Neural cell (in vitro differentiated cells): ENCODE measurements around the gene ZNF311. TPM values are rescaled to one million over a fixed set of nuclear protein-coding genes. Genes with fewer than 3 reads are reported as not detected.

Experiments used
- H2AFZ ChIP-seq: fragments of 200-600, 300-800 bp; sonication (generic), shearing (Covaris generic); 2 replicates; pipeline ENCODE4 v1.6.0; 2014; ENCODE audit warnings: low read depth, mild to moderate bottlenecking, antibody characterized with exemption, low read length, moderate library complexity
- H3F3A ChIP-seq: fragments of 200-600 bp; shearing (Covaris generic); 2 replicates; pipeline ENCODE4 v1.6.1; 2016; ENCODE audit warnings: mild to moderate bottlenecking, moderate library complexity, mixed read lengths, antibody characterized with exemption, low read length; ENCODE audit not compliant: insufficient read depth, poor library complexity, severe bottlenecking
- H3K27ac ChIP-seq: fragments of 200-600, 300-800 bp; sonication (generic), shearing (Covaris generic); 2 replicates; pipeline ENCODE4 v1.5.1; 2014; ENCODE audit warnings: mild to moderate bottlenecking, low read length, moderate library complexity
- H3K27me3 ChIP-seq: fragments of 300-800, 200-600 bp; sonication (generic), shearing (Covaris generic); 2 replicates; pipeline ENCODE4 v1.6.0; 2014; ENCODE audit warnings: mild to moderate bottlenecking, low read depth, low read length, moderate library complexity; ENCODE audit not compliant: insufficient read depth
- H3K36me3 ChIP-seq: fragments of 300-800, 200-600 bp; sonication (generic), shearing (Covaris generic); 2 replicates; pipeline ENCODE4 v1.5.1; 2014; ENCODE audit warnings: mild to moderate bottlenecking, antibody characterized with exemption, low read length, moderate library complexity; ENCODE audit not compliant: insufficient read depth
- H3K4me2 ChIP-seq: fragments of 300-800, 200-600 bp; sonication (generic), shearing (Covaris generic); 2 replicates; pipeline ENCODE4 v1.6.0; 2014; ENCODE audit warnings: mild to moderate bottlenecking, low read length
- H3K4me3 ChIP-seq: fragments of 300-800, 200-600 bp; sonication (generic), shearing (Covaris generic); 2 replicates; pipeline ENCODE4 v1.5.1; 2014; ENCODE audit warnings: mild to moderate bottlenecking, low read length, moderate library complexity
- H3K79me2 ChIP-seq: fragments of 200-600 bp; shearing (Covaris generic); replicated peaks from 2 replicates; pipeline ENCODE4 v1.6.0; 2014; ENCODE audit warnings: mild to moderate bottlenecking, low read length, moderate library complexity; ENCODE audit not compliant: insufficient read depth
- H3K9ac ChIP-seq: fragments of 300-800, 200-600 bp; sonication (generic), shearing (Covaris generic); 2 replicates; pipeline ENCODE4 v1.6.1; 2016; ENCODE audit warnings: mild to moderate bottlenecking, low read length, mixed read lengths
- H3K9me2 ChIP-seq: fragments of 200-600 bp; shearing (Covaris generic); 2 replicates; pipeline ENCODE4 v1.6.1; 2016; ENCODE audit warnings: mild to moderate bottlenecking, low read length, mixed read lengths; ENCODE audit not compliant: insufficient read depth
- H3K9me3 ChIP-seq: fragments of 200-600, 300-800 bp; sonication (generic), shearing (Covaris generic); 2 replicates; pipeline ENCODE4 v1.6.1; 2016; ENCODE audit warnings: mild to moderate bottlenecking, mixed run types, low read length, moderate library complexity, mixed read lengths
- H4K20me1 ChIP-seq: fragments of 200-600 bp; shearing (Covaris generic); 2 replicates; pipeline ENCODE4 v1.6.1; 2016; ENCODE audit warnings: mild to moderate bottlenecking, mixed run types; ENCODE audit not compliant: insufficient read depth
- CTCF ChIP-seq: fragments of 450-650 bp; IDR thresholded peaks from 2 replicates; pipeline ENCODE4 v1.5.1; 2014; ENCODE audit warnings: antibody characterized with exemption, mild to moderate bottlenecking, moderate library complexity; ENCODE audit not compliant: poor library complexity, severe bottlenecking
- EP300 ChIP-seq: fragments of 450-650 bp; conservative IDR thresholded peaks from 2 replicates; pipeline ENCODE4 v1.6.1; 2014; ENCODE audit warnings: antibody characterized with exemption, mild to moderate bottlenecking, moderate library complexity; ENCODE audit not compliant: poor library complexity, severe bottlenecking
- EZH2 ChIP-seq: fragments of 200-600, 300-800 bp; shearing (Covaris generic), sonication (generic); IDR thresholded peaks from 2 replicates; pipeline ENCODE4 v1.6.1; 2014; ENCODE audit warnings: antibody characterized with exemption, low read length, borderline replicate concordance, mild to moderate bottlenecking; ENCODE audit not compliant: insufficient read depth, poor library complexity, severe bottlenecking
- MXI1 ChIP-seq: fragments of 450-650 bp; conservative IDR thresholded peaks from 2 replicates; pipeline ENCODE4 v1.6.1; 2014; ENCODE audit warnings: antibody characterized with exemption, mild to moderate bottlenecking; ENCODE audit not compliant: poor library complexity, severe bottlenecking
- POLR2AphosphoS5 ChIP-seq: IDR thresholded peaks from 2 replicates; pipeline ENCODE4 v1.6.1; 2012
- RAD21 ChIP-seq: fragments of 450-650 bp; conservative IDR thresholded peaks from 2 replicates; pipeline ENCODE4 v1.6.1; 2014; ENCODE audit warnings: antibody characterized with exemption, mild to moderate bottlenecking, moderate library complexity
- REST ChIP-seq: IDR thresholded peaks from 2 replicates; pipeline ENCODE4 v1.6.1; 2012; ENCODE audit warnings: borderline replicate concordance
- SMC3 ChIP-seq: fragments of 450-650 bp; conservative IDR thresholded peaks from 2 replicates; pipeline ENCODE4 v1.6.1; 2014; ENCODE audit warnings: antibody characterized with exemption, mild to moderate bottlenecking, moderate library complexity; ENCODE audit not compliant: poor library complexity
- TAF1 ChIP-seq: IDR thresholded peaks from 2 replicates; pipeline ENCODE4 v1.6.1; 2012; ENCODE audit warnings: low read depth
- polyA plus RNA-seq: library from polyadenylated mRNA; depleted of rRNA; stranded (reverse); fragments of >200 nt; gene quantifications from 2 replicates; pipeline ENCODE4 v1.2.3, GENCODE V29; 2014

Gene ZNF311
- polyA plus RNA-seq, 1 donor from 2014 or later = 4.6 TPM

DNA sequence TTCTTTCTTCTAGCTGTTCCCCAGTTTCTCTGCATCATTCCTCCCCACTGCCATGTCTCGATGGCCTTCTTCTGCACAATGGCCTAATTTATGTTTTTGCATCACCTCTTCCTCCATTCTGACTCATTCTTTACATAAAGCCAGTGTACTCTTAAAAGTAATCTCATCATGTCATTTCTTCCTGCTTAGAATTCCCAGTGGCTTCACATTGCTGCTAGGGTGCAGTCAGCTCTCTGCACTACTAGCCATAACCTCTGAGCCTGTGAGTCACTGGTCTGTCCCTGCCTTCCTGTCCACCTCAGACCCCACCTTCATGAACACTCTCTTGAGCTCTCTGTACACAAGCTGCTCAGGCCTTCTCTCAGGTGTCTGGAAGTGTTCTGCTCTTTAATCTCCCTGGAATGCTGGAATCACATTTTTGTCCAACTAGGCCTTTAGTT is 57.3 kb downstream of the ZNF311 start:
- Histone ChIP-seq H4K20me1 (no peaks in the 10 kb centered on the region), H3K79me2 (no peaks in the 10 kb centered on the region), H3K9me2 (no peaks in the 10 kb centered on the region), H3K27ac (no peak overlapping the region), H2AFZ (no peak overlapping the region), H3K4me2 (no peak overlapping the region), H3F3A (peaks cover 4% of the 10 kb centered on the region), H3K4me3 (no peak overlapping the region), H3K36me3 (no peaks in the 10 kb centered on the region), H3K9me3 (no peaks in the 10 kb centered on the region), H3K27me3 (peaks cover 3% of the 10 kb centered on the region), H3K9ac (no peak overlapping the region)
- TF ChIP-seq EP300 (no peak), EZH2 (no peak), REST (no peak), SMC3 (no peak)

GRCh38 chr6:28947067-28947765 is 57.9 kb downstream of the ZNF311 start:
- no peak overlapping the region for H2AFZ ChIP-seq
- TF ChIP-seq TAF1 (no peak), CTCF (no peak), EP300 (no peak), POLR2AphosphoS5 (no peak), MXI1 (no peak), EZH2 (no peak), REST (no peak), SMC3 (no peak), RAD21 (no peak)
- H3K4me2 ChIP-seq = no peak overlapping the region
- H3F3A ChIP-seq = peaks cover 4% of the 10 kb centered on the region
- H3K9ac ChIP-seq = no peak overlapping the region
- peaks cover 3% of the 10 kb centered on the region for H3K27me3 ChIP-seq
- H3K4me3 ChIP-seq = no peak overlapping the region
- no peaks in the 10 kb centered on the region for H3K9me2 ChIP-seq
- no peaks in the 10 kb centered on the region for H3K9me3 ChIP-seq
- H3K79me2 ChIP-seq = no peaks in the 10 kb centered on the region
- H3K27ac ChIP-seq = no peak overlapping the region
- no peaks in the 10 kb centered on the region for H4K20me1 ChIP-seq
- H3K36me3 ChIP-seq = no peaks in the 10 kb centered on the region
